GM19193 (cell line): ENCODE measurements around the gene PRKCH.

ENCODE experiments used
- POLR2A ChIP-seq: IDR thresholded peaks from 4 replicates; pipeline ENCODE4 v1.6.1; 2011; ENCODE audit not compliant: insufficient read depth, insufficient read length; ENCODE audit errors: extremely low read depth

PRKCH gene

GRCh38 chr14:61368781-61369453, 47.5 kb downstream of the PRKCH start:
- no peak for TF ChIP-seq POLR2A

- TF ChIP-seq POLR2A, result no peak
Measured at GRCh38 chr14:61369454-61369810, 48.1 kb downstream of the PRKCH start.

- TF ChIP-seq POLR2A, result no peak
Measured at GRCh38 chr14:61372379-61372778, 51.0 kb downstream of the PRKCH start.

- TF ChIP-seq POLR2A, result no peak
Measured at GRCh38 chr14:61372842-61373555, 51.6 kb downstream of the PRKCH start.

GRCh38 chr14:61374284-61374683, 52.9 kb downstream of the PRKCH start:
- TF ChIP-seq POLR2A, result no peak

GRCh38 chr14:61375218-61375617, 53.8 kb downstream of the PRKCH start:
- no peak for TF ChIP-seq POLR2A

DNA sequence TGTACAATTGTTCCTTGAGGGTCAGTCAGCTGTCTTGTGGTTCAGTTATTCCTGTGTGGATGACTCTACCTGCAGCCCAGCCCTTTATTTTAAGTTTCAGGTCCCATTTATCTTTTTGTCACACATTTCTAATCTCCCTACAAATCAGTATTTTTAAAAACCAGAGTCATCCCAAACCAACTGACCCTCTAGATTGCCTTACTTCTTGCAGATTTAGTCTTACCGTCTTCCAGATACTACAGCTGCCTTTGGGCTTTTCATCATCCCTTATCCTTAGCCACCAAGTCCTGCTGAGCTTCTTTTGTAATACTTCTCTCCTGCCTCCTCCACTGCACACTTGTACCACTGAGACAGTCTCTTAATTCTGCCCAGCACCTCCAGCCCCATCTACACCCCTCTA, 54.9 kb downstream of the PRKCH start:
- no peak for TF ChIP-seq POLR2A

DNA sequence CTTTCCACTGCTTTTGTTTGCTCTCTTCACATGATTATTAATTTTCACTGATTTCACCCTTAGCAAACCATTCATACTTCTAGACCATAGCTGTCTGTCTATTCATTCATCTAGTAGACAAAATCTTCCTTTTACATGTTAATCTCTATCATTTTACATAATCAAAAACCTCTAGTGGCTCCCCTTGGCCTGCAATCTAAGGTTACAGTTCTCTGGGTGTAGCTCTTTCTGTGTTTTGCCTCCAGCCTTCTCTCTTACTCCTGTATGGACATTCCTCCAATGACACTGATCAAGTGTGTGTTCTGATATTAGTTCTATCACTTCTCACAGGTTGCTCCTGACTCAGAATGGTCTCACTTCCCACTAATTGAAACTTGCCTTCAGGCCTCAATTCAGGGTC, 56.4 kb downstream of the PRKCH start:
- TF ChIP-seq POLR2A, result no peak

- no peak for TF ChIP-seq POLR2A
Measured at GRCh38 chr14:61379639-61380184, 58.3 kb downstream of the PRKCH start.

- TF ChIP-seq POLR2A, result no peak
Measured at GRCh38 chr14:61380984-61381383, 59.6 kb downstream of the PRKCH start.

DNA sequence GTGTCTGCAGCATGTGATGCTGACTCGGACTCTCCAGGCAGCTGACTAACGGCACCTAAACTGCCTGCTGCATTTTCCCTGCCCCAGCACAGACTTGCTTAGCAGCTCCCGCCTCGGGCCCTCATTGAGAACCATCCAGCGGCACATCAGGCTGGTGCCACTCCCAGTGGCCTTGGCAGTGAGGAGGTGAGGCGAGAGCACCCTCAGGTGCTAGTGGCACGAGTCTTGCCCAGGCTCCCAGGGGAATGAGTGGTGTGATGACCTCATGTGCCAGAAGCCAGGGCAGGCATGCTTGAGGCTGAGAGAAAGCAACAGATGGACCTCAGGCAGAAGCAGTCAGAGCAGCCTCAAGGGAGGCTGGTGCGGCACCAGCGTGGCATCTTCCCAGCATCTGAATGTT, 60.2 kb downstream of the PRKCH start:
- no peak for TF ChIP-seq POLR2A

GRCh38 chr14:61382842-61383241, 61.5 kb downstream of the PRKCH start:
- no peak for TF ChIP-seq POLR2A

- no peak for TF ChIP-seq POLR2A
Measured at GRCh38 chr14:61385002-61385685, 63.8 kb downstream of the PRKCH start.

DNA sequence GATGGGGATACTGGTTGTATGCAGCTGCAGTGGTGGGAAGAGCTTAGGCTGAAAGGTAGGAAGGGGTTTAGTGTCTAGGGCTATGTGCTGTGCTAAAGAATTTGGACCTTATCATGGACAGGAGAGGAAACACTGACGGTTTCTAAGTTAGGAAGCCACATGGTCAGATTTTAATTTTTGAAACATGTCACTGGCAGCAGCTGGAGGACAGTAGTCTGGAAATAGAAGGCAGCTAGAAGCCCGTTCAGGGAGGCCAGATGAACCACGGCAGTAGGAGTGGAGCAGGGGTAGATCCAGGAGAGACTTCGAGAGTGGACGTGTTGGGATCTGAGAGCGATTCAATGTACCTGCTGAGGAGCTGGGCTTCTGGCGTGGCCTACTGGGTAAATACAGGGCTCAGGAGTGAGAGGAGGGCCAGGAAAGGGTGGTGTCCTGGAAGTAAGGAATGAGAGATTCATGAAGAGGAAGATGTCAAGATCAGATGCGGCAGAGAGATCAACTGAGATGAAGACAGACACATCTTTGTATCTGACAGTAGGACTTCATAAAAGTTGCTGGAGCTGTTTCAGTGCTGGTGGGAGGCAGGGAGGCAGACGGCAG, 64.9 kb downstream of the PRKCH start:
- TF ChIP-seq POLR2A, result no peak

- no peak for TF ChIP-seq POLR2A
Measured at GRCh38 chr14:61387076-61387475, 65.7 kb downstream of the PRKCH start.
